HCT116 (cell line): ENCODE measurements around the gene CAPN10. TPM values are rescaled to one million over a fixed set of nuclear protein-coding genes. Genes with fewer than 3 reads are reported as not detected.

Experiments
- ATAC-seq: fragments of 200-7000 bp; cut with Tn5 transposase; 2 replicates; pipeline ENCODE4 v1.9.1; 2020; ENCODE audit warnings: mild to moderate bottlenecking, moderate library complexity
- BruUV-seq: library from RNA; stranded (reverse); fragments of 400-500 nt; replicated peaks from 2 replicates; lab custom pipeline; 2021; lab: Mats Ljungman, UMichigan
- CTCF ChIA-PET: fragments of 300-600 bp; sonication (Branson Sonifier 250); formaldehyde crosslinking; loops from one replicate; lab custom pipeline; 2021; ENCODE audit warnings: antibody characterized with exemption; lab: Charles Lee
- POLR2A ChIA-PET: fragments of 300-600, 350-600 bp; sonication (Branson Sonifier 250); formaldehyde crosslinking; loops from one replicate; lab custom pipeline; 2021; ENCODE audit warnings: antibody characterized with exemption; lab: Charles Lee
- RAD21 ChIA-PET, 2 experiments: fragments of 300-600 bp; sonication (Branson Sonifier 250); formaldehyde crosslinking; loops; one replicate each; lab custom pipeline; 2023; ENCODE audit warnings: low total read pairs in 2 of 2; ENCODE audit not compliant: uncharacterized antibody in 2 of 2, unreplicated experiment in 2 of 2, low non-redundant PET in 1 of 2; lab: Charles Lee
- DNase-seq: peaks from one replicate; pipeline ENCODE4 v3.0.0-alpha.2; 2010; ENCODE audit warnings: low read depth, low spot score
- H2AFZ ChIP-seq: fragments of 200-600 bp; shearing (Covaris generic), sonication (generic); 2 replicates; pipeline ENCODE4 v1.6.1; 2017; ENCODE audit warnings: low read depth, mixed run types, mixed read lengths, antibody characterized with exemption, low read length; ENCODE audit not compliant: poor library complexity, severe bottlenecking
- H3K27ac ChIP-seq: 2 replicates; pipeline ENCODE4 v1.5.1; 2012; ENCODE audit warnings: low read depth, low read length
- H3K27me3 ChIP-seq: fragments of 200-600 bp; sonication (generic); 2 replicates; pipeline ENCODE4 v1.6.1; 2016; ENCODE audit warnings: mixed run types, low read length, mixed read lengths; ENCODE audit not compliant: insufficient read depth
- H3K36me3 ChIP-seq, 2 experiments: fragments of 200-500 bp in 1 of 2; fragments of 200-600 bp in 1 of 2; sonication (Bioruptor generic) in 1 of 2; sonication (generic) in 1 of 2; 2 replicates each; pipeline versions ENCODE4 v1.5.1 to v1.6.1; 2014 to 2016; ENCODE audit warnings: low read length in 2 of 2, inconsistent platforms in 1 of 2, mixed read lengths in 1 of 2, mixed run types in 1 of 2; ENCODE audit not compliant: insufficient read depth in 2 of 2, control insufficient read depth in 1 of 2
- H3K4me1 ChIP-seq, 2 experiments: fragments of 200-600 bp in 1 of 2; sonication (generic) in 1 of 2; 2 replicates each; pipeline versions ENCODE4 v1.5.1 to v1.6.1; 2012 to 2017; ENCODE audit warnings: low read length in 2 of 2, inconsistent platforms in 1 of 2, mild to moderate bottlenecking in 1 of 2, mixed read lengths in 1 of 2, mixed run types in 1 of 2, moderate library complexity in 1 of 2; ENCODE audit not compliant: insufficient read depth in 2 of 2, control insufficient read depth in 1 of 2
- H3K4me2 ChIP-seq: fragments of 200-600 bp; sonication (generic); 2 replicates; pipeline ENCODE4 v1.6.1; 2017; ENCODE audit warnings: mixed run types, low read length, mixed read lengths
- H3K4me3 ChIP-seq, 2 experiments: fragments of 200-600 bp in 1 of 2; sonication (generic) in 1 of 2; replicated peaks in 1 of 2; 2 replicates each; pipeline ENCODE4 v1.5.1; 2011 to 2016; ENCODE audit warnings: low read length in 2 of 2, control low read depth in 1 of 2, low read depth in 1 of 2, mild to moderate bottlenecking in 1 of 2, mixed read lengths in 1 of 2, mixed run types in 1 of 2
- H3K79me2 ChIP-seq: fragments of 200-600 bp; sonication (generic); 2 replicates; pipeline ENCODE4 v1.6.1; 2017; ENCODE audit warnings: mild to moderate bottlenecking, mixed run types, low read length, moderate library complexity, mixed read lengths; ENCODE audit not compliant: insufficient read depth
- H3K9ac ChIP-seq: fragments of 200-600 bp; sonication (generic); 2 replicates; pipeline ENCODE4 v1.6.1; 2016; ENCODE audit warnings: low read length, mixed read lengths
- H3K9me2 ChIP-seq: fragments of 200-600 bp; sonication (generic), shearing (Covaris generic); 2 replicates; pipeline ENCODE4 v1.6.1; 2017; ENCODE audit warnings: mixed run types, mild to moderate bottlenecking, moderate library complexity; ENCODE audit not compliant: insufficient read depth
- H3K9me3 ChIP-seq, 2 experiments: fragments of 200-500 bp in 1 of 2; fragments of 200-600 bp in 1 of 2; sonication (Bioruptor generic) in 1 of 2; sonication (generic) in 1 of 2; 2 replicates each; pipeline ENCODE4 v1.6.1; 2014 to 2017; ENCODE audit warnings: low read length in 2 of 2, mixed read lengths in 2 of 2, inconsistent platforms in 1 of 2, low read depth in 1 of 2, mild to moderate bottlenecking in 1 of 2, mixed run types in 1 of 2, moderate library complexity in 1 of 2; ENCODE audit not compliant: control insufficient read depth in 1 of 2, insufficient read depth in 1 of 2
- H4K20me1 ChIP-seq: fragments of 200-600 bp; sonication (generic), shearing (Covaris generic); 2 replicates; pipeline ENCODE4 v1.6.1; 2017; ENCODE audit warnings: mixed run types, mild to moderate bottlenecking, moderate library complexity; ENCODE audit not compliant: insufficient read depth
- CBX3 ChIP-seq: IDR thresholded peaks from 2 replicates; pipeline ENCODE4 v1.6.1; 2012; ENCODE audit warnings: low read depth
- EGR1 ChIP-seq: IDR thresholded peaks from 2 replicates; pipeline ENCODE4 v1.6.1; 2012; ENCODE audit warnings: low read depth
- ELF1 ChIP-seq: IDR thresholded peaks from 2 replicates; pipeline ENCODE4 v1.6.1; 2012; ENCODE audit warnings: low read depth, borderline replicate concordance
- EZH2 ChIP-seq: fragments of 200-600 bp; sonication (generic); IDR thresholded peaks from 2 replicates; pipeline ENCODE4 v1.6.1; 2017; ENCODE audit warnings: antibody characterized with exemption, mixed run types
- EZH2phosphoT487 ChIP-seq: fragments of 200-600 bp; IDR thresholded peaks from 2 replicates; pipeline ENCODE4 v1.6.1; 2018; ENCODE audit warnings: antibody characterized with exemption, borderline replicate concordance
- FOSL1 ChIP-seq: IDR thresholded peaks from 2 replicates; pipeline ENCODE4 v1.6.1; 2012; ENCODE audit warnings: low read depth
- POLR2AphosphoS5 ChIP-seq: IDR thresholded peaks from 2 replicates; pipeline ENCODE4 v1.6.1; 2011; ENCODE audit warnings: mild to moderate bottlenecking, low read depth, low read length, moderate library complexity
- RAD21 ChIP-seq: IDR thresholded peaks from 2 replicates; pipeline ENCODE4 v1.6.1; 2012; ENCODE audit warnings: low read depth, mild to moderate bottlenecking
- SIN3A ChIP-seq: IDR thresholded peaks from 2 replicates; pipeline ENCODE4 v1.6.1; 2012; ENCODE audit warnings: low read depth
- SP1 ChIP-seq: IDR thresholded peaks from 2 replicates; pipeline ENCODE4 v1.6.1; 2012; ENCODE audit warnings: low read depth
- SRF ChIP-seq: IDR thresholded peaks from 2 replicates; pipeline ENCODE4 v1.6.1; 2012; ENCODE audit warnings: low read depth
- TCF7L2 ChIP-seq: IDR thresholded peaks from 2 replicates; pipeline ENCODE4 v1.7.0; 2011; ENCODE audit warnings: borderline replicate concordance, inconsistent platforms; ENCODE audit not compliant: insufficient read depth, insufficient read length; ENCODE audit errors: extremely low read depth
- YY1 ChIP-seq: IDR thresholded peaks from 2 replicates; pipeline ENCODE4 v1.6.1; 2011; ENCODE audit warnings: low read length, low read depth, moderate library complexity, mild to moderate bottlenecking; ENCODE audit not compliant: insufficient replicate concordance; ENCODE audit errors: extremely low read depth
- ZBTB33 ChIP-seq: IDR thresholded peaks from 2 replicates; pipeline ENCODE4 v1.6.1; 2011; ENCODE audit warnings: mild to moderate bottlenecking, low read length, moderate library complexity; ENCODE audit not compliant: insufficient replicate concordance; ENCODE audit errors: extremely low read depth
- ZFX ChIP-seq: fragments of 450-650 bp; IDR thresholded peaks from 2 replicates; pipeline ENCODE4 v1.6.1; 2017
- intact Hi-C: fragments of 100-400 bp; cut with micrococcal nuclease; formaldehyde crosslinking; loops from 2 replicates; pipeline ENCODE4 v1.10.0; 2022
- total RNA-seq: library from RNA; stranded (reverse); gene quantifications from one replicate; pipeline ENCODE4 v1.2.1, GENCODE V29; 2021; ENCODE audit not compliant: unreplicated experiment
- TF ChIP-seq, protein P1 (sequence below): IDR thresholded peaks from 2 replicates; pipeline ENCODE4 v1.6.1; 2012
- TF ChIP-seq, protein P2 (sequence below): IDR thresholded peaks from 2 replicates; pipeline ENCODE4 v1.6.1; 2012
- TF ChIP-seq, protein P3 (sequence below): IDR thresholded peaks from 2 replicates; pipeline ENCODE4 v1.6.1; 2012; ENCODE audit warnings: low read depth

CAPN10 gene
- total RNA-seq, 1 experiment from 2014 or later, result 40.7 TPM

- no peaks in the 10 kb centered on the region for H3K9me2 ChIP-seq
- H3K9me3 ChIP-seq, result no peaks in the 10 kb centered on the region
- H3K27ac ChIP-seq, result no peak overlapping the region
- DNase-seq (no peak), ATAC-seq (no peak)
- BruUV-seq, result no TSS peak
- RAD21 ChIA-PET, result interaction anchor here in 1 of 2 experiments (1.5 kb wide), 1 partner anchor 8 kb away, joined by 4 read pairs; no protein-coding TSS in a partner anchor
- H3K27me3 ChIP-seq, result no peaks in the 10 kb centered on the region
- 0 out of 4 replicates have a peak, but pooled peaks cover 0 to 2% of the 10 kb centered on the region in 2 experiments for H3K36me3 ChIP-seq
- POLR2A ChIA-PET, result interaction anchor here (1.4 kb wide), 1 partner anchor 8 kb away, joined by 4 read pairs; no protein-coding TSS in a partner anchor
- no peaks in the 10 kb centered on the region for H4K20me1 ChIP-seq
- peaks cover 65% of the 10 kb centered on the region for H3K79me2 ChIP-seq
- no peak overlapping the region for H3K4me3 ChIP-seq
- CTCF ChIA-PET, result interaction anchor here (0.7 to 1.0 kb wide), 2 partner anchors 9 to 23 kb away, joined by 3 to 6 read pairs; no protein-coding TSS in a partner anchor
- H3K4me2 ChIP-seq, result no peak overlapping the region
- intact Hi-C loops, result no loop called here
- H3K4me1 ChIP-seq, result peaks cover 14 to 27% of the 10 kb centered on the region in 2 experiments
- H3K9ac ChIP-seq, result no peak overlapping the region
- no peak overlapping the region for H2AFZ ChIP-seq
- TF ChIP-seq YY1 (no peak), SIN3A (no peak), EGR1 (no peak), SP1 (no peak), EZH2 (no peak), SRF (no peak), ELF1 (no peak), ZFX (no peak), FOSL1 (no peak), TCF7L2 (no peak), ZBTB33 (no peak), CBX3 (no peak), RAD21 (no peak), POLR2AphosphoS5 (no peak), EZH2phosphoT487 (no peak)
- TF ChIP-seq, protein P1, sequence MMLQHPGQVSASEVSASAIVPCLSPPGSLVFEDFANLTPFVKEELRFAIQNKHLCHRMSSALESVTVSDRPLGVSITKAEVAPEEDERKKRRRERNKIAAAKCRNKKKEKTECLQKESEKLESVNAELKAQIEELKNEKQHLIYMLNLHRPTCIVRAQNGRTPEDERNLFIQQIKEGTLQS, result no peak
- TF ChIP-seq, protein P2, sequence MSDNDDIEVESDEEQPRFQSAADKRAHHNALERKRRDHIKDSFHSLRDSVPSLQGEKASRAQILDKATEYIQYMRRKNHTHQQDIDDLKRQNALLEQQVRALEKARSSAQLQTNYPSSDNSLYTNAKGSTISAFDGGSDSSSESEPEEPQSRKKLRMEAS, result no peak
- TF ChIP-seq, protein P3, sequence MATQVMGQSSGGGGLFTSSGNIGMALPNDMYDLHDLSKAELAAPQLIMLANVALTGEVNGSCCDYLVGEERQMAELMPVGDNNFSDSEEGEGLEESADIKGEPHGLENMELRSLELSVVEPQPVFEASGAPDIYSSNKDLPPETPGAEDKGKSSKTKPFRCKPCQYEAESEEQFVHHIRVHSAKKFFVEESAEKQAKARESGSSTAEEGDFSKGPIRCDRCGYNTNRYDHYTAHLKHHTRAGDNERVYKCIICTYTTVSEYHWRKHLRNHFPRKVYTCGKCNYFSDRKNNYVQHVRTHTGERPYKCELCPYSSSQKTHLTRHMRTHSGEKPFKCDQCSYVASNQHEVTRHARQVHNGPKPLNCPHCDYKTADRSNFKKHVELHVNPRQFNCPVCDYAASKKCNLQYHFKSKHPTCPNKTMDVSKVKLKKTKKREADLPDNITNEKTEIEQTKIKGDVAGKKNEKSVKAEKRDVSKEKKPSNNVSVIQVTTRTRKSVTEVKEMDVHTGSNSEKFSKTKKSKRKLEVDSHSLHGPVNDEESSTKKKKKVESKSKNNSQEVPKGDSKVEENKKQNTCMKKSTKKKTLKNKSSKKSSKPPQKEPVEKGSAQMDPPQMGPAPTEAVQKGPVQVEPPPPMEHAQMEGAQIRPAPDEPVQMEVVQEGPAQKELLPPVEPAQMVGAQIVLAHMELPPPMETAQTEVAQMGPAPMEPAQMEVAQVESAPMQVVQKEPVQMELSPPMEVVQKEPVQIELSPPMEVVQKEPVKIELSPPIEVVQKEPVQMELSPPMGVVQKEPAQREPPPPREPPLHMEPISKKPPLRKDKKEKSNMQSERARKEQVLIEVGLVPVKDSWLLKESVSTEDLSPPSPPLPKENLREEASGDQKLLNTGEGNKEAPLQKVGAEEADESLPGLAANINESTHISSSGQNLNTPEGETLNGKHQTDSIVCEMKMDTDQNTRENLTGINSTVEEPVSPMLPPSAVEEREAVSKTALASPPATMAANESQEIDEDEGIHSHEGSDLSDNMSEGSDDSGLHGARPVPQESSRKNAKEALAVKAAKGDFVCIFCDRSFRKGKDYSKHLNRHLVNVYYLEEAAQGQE, result no peak
Observed at GRCh38 chr2:240557101-240557751, 29.3 kb upstream of the CAPN10 start.
